HG03439 (cell line): ENCODE measurements around the gene SDF2L1.

Experiments used
- ATAC-seq: cut with Tn5 transposase; IDR thresholded peaks from one replicate; pipeline ENCODE4 v1.9.1; 2021; ENCODE audit warnings: mild to moderate bottlenecking, moderate library complexity; ENCODE audit not compliant: unreplicated experiment

SDF2L1 gene

DNA sequence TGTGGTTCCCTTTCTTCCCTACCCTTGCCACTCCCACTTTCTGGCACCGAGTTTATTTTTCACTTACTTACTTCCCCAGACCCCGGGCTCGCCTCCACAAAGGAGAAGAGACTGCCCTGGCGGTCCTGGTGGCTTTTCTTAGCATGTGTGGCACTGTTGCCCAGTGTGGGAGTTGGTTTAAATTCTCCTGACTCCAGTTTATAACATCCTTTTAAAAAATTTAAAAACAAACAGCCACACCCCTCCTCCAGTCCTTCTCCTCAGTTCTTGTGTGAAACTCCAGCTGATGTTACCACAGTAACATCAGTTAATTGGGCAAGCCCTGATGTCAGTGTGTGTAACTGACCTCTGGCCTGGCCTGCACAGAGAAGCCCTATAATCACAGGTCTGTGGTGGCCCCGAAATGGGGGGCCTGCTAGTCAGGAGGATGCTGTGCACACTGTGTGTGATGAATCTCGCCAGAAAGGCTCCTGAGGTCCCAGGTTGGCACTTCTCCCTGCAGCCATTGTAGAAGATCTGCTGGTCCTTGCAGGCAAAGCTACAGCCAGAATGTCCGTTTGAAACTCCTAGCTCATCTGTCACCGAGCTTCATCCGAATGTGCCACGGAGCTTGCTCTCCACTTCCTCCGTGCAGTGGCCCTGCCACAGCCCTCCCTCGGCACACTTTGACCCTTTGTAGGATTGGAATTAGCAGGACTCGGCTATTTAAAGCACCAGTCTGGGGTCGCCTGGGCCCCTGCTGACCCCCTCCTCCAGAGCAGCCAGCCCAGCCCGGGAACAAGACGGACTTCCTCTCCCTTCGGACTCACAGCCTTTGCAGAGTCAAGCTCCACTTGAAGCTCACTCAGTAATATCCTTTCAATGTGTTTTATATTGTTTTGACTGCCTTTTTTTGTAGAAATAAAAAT lies 19.8 kb upstream of the SDF2L1 start:
- no peak for ATAC-seq

DNA sequence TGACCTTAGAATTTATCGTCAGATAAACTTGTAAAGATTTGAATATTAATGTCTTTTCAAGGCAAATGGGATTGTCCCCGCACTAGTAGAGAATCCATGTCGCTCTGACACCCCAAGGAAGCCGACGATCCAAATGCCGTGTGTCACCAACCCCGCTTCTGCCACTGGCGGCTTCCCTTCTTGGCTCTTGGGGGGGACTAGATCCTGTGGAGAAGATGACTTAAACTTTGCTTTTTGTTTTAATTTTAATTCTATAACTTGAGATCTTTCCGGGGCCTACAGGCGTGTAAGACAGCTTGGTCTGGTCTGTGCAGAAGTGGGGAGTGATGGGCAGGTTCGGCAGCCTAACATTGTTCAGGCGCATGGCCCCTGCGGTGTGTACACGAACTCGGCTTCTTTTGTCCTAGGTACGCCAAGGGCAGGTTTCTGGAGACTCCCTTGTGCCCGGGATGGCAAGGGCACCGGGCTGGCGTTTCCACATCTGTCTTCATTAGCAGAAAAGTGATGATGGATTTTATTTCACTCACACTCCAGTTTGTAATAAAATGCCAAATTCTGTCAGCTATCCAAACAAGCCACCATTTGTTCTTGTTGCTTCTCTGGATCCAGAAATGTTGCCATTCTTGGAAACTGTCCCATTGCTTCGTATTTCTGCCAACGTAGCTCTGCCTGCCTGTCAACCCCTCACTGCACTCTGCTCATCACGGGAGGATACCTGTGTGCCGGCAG lies 19.0 kb upstream of the SDF2L1 start:
- ATAC-seq, result no peak

- no peak for ATAC-seq
These were observed 18.5 kb upstream of the SDF2L1 start for GRCh38 chr22:21623648-21623970.

DNA sequence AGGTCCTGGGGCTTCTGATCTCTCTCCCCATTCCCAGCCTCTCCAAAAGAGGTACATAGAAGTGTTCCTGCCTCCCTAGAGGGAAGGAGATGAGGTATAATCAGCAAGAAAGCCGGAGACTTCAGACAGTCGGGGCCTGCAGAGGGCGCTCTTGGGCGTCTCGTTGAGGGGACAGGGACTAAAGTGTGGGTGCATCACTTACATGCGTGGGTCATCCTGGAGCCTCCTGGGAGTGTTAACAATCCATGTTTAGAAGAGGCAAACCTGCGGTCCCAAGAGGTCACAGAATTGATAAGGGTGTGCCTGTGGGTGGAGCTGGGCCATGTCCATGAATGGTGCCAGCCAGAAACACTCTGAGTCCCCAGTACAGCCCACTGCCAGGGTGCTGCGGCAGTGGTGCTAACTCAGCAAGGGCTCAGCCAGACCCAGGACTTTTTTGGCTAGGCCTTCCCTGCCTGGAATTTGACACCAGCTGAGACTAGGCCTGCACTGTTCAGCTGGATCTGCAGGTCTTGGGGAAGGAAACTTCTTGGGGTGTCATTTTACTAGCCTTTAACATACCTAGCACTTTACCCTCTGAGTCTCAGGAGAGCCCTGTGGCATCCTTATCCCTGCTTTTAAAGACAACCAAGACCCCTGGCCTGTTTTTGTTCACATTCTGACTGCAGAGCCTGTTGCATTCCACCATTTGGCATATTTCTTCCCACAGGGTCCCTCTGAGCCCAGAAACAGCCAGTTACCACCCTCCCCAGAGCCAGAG lies 17.8 kb upstream of the SDF2L1 start:
- no peak for ATAC-seq

DNA sequence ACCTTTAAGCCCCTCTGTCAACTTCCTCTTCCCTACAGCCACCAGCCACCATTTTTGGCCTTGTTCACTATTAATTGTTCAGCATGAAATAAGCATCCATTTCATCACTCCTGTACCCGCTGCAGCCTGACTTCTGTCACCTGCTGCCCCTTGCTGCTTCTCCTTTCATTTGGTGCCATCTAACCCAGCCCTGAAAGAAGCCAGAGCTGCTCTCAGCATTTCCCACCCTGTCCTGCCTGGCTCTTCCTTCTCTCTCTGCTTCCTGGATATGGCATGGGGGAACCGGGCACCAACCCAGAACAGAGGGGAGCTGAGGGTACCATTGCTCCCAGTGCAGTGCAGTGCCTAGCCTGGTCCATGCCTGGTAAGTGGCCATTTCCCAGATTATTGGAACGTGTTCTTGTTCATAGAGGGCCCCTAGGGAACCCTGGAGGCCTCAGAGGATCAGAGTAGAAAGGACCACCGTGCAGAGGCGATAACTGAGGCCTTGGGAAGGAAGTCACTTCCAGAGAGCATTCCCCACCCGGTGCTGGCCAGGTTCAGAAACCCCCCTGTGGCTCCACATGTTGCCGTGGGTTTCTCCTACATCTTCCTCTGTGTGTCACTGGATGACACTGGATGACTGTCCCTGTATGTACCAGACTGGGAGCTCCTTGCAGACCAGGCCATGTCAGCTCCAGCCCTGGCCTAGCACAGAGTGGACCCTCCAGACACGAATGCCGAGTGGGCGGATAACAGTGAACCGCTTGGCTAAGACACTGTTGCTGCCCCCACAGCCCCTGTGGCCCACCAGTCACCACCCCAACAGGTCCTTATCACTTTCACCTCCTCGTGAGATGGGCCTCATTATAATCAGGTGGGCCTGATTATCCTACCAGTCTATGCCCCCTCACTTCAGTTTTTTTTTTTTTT lies 17.0 kb upstream of the SDF2L1 start:
- ATAC-seq, result no peak

DNA sequence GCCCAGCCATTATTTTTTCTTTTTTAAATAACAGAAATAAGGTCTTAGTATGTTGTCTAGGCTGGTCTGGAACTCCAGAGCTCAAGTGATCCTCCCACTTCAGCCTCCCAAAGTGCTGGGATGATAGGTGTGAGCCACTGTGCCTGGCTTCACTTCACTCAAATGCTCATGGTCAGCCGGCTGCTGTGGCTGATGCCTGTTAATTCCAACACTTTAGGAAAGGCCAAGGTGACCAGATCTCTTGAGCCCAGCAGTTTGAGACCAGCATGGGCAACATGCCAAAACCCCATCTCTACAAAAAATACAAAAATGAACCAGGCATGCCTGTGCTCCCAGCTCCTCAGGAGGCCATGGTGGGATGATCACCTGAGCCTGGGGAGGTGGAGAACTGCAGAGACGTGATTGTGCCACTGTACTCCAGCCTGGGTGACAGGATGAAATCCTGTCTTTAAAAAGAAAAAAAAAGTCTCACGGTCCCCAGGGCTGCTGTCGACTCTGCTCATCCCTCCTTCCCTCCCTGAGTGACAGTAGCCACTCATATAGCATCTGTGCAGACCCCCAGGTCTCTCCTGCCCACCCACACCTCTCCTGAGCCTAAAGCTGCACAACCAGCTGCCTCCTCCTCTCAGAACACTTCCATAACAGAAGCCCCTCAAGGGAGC lies 15.9 kb upstream of the SDF2L1 start:
- ATAC-seq, result no peak

GRCh38 chr22:21626735-21627469 lies 15.2 kb upstream of the SDF2L1 start:
- no peak for ATAC-seq

DNA sequence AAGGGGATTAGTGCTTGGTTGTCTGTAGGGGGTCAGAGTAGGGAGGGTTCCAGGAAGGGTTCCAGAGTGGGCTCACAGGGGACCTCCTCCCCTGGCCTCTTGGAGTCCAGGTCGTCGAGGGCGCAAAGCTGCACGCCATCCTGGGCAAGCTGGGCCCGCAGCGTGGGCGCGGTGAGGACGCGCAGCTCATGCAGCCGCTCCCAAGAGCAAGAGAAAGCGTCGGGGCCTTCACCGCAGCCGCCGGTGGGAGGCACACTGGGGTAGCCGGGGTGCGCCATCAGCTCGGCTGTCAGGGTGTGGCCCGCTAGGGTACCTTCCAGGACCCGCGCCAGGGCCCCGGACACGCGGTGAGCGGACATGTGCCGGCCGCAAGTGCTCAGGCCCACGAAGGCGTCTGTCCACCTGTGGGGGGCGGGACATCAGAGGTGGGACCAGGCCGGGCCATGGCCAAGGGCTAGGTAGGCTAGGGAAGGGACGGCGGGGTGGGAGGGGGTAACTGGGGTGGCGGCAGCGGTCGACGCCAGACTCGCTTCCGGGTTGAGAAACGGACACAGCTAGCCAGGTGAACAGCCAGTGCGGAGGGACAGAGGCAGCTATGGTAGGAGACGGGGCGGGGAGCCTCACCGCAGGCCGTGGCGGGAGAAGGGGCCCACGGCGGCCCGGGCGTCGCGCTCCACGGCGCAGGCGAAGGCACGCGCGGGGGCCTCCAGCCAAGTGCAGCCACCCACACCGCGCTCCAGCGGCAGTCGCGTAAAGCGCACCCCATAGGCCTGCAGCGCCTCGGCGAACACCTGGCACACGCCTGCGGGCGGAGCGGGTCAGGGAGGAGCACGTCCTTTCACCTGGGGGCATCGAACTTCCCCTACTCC lies 13.5 kb upstream of the SDF2L1 start:
- ATAC-seq, result no peak

- ATAC-seq, result peak; percentile 76
These were observed 12.6 kb upstream of the SDF2L1 start, which contains the start of gene YDJC for GRCh38 chr22:21629255-21630149. Gene YDJC, minus strand, starts transcription at chr22:21630022. Its CDS starts 8 bp downstream, at chr22:21630014.

DNA sequence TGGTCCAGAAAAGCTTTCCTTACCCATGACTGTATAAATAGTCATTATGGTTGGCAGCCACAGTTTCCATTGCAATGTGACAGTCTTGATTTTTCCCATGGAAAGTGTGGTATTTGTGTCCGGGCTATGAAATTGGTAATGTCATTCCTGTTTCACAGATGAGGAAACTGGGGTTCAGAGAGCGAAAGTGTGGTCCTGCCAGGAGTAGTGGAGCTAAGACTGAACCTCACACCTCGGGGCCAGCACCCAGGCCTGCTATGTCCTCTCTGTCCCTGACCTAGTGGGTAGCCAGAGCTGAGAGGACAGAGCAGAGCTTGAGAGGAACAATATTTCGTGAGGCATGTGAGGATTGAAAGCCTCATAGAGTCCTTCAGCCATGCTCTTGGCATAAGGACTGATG lies 11.1 kb upstream of the SDF2L1 start:
- ATAC-seq, result no peak

- ATAC-seq, result no peak
These were observed 9.7 kb upstream of the SDF2L1 start, which contains the start of gene CCDC116 for GRCh38 chr22:21632237-21632895. Gene CCDC116, plus strand, starts transcription at chr22:21632760. Its CDS starts 422 bp downstream, at chr22:21633182.

DNA sequence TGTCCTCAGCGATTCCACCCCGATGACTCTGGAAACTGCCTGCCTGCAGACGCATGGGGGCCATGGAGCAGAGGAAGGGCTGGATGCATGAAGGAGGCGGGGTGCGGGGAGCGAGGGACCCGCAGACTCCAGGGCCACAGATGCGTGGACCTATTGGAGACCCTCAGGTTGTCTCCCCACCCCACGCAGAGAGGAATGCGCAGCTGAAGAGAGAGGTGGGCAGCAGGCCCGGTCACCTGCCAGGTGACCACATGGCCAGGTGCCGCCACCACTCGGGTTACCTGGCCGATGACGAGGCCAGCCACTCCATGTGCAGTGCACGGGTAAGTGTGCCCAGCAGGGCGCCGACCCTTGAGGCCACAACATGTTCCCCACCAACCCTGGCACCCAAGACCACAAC lies 9.2 kb upstream of the SDF2L1 start:
- no peak for ATAC-seq

DNA sequence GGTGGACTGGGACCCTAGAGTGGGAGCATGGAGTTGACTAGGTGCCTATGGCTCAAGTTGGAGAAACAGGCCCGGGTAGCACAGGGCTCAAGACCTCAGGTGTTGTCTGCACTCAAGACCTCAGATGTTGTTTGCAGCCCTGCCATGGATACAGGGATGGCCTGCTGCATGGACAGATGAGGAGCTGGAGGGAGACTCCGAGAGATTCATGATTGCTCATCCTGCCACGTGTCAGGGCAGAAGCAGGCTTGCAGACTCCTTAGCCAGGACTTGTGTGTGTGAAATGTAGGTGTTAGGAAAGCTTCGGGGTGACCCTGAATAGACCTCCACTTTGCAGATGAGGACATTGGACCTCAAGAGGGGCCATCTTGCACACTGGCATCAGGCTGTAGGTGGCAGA lies 8.6 kb upstream of the SDF2L1 start:
- ATAC-seq, result no peak

DNA sequence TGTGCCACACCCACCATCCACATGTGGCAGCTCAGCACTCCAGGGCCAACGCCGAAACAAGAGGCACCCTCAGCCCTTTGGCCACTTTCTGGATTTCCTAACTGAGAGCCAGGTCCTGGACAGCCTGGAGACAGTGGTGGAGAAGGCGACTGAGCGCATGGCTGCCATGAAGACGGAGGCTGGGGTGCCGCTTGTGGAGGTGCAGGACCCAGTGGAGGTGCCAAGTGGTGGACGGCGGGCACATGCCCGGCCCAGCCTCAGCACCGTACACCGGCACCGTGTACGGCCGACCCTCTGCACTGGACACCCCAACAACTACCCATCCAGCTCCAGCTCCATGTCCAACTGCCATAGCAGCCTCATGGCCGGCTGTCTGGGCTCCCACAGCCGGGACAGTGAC lies 8.0 kb upstream of the SDF2L1 start:
- no peak for ATAC-seq

- no peak for ATAC-seq
These were observed 7.3 kb upstream of the SDF2L1 start for GRCh38 chr22:21634844-21635243.

DNA sequence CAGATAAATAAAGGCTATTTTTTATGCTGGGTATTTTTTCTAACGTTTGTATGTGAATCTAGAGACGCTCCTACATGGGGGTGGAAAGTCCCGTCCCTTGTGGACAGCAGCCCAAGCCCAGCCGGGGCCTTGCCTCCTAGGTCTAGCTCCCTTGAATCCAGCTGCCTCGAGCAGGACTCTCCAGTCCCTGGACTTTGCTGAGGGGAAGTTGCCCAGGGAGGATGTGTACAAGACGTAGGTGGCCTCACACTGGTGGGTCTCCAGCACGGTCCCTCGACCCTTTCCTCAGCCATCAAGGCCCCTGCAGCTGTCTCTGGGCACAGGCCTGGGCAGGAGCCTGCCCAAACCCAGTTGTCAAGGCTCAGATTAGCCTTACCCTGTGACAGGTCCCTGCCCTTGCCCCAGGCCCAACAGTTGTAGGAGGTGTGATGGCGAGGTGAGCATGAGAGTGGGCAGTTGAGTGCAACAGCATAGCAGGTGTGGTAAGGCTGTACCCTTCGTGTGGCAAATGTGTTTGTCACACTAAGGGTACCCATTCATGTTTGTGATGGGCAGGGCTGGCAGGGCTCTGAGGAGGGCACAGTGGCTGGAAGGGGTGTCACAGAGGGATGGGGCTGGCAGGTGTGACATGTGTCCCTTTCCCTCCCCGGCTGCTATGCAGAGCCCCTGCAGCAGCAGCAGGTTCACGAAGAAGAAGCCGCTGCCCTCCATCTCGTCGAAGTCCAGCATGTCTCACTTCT lies 6.2 kb upstream of the SDF2L1 start:
- ATAC-seq, result no peak
